Heart left ventricle (tissue), 16 donors: ENCODE results near the gene ITPK1. TPM values are rescaled to one million over a fixed set of nuclear protein-coding genes. Genes with fewer than 3 reads are reported as not detected.

Experiments used
- ATAC-seq, 4 donors: fragments of 200-7000 bp; cut with Tn5 transposase; one replicate each; pipeline ENCODE4 v1.9.1; 2020 to 2022; ENCODE audit warnings: moderate library complexity in 4 of 4, mild to moderate bottlenecking in 3 of 4, moderate number of reproducible peaks in 1 of 4
- DNase-seq, 5 donors: peaks; one replicate each; pipeline ENCODE4 v3.0.0-alpha.2; 2020
- H3K27ac ChIP-seq, 12 donors: fragments of 200-600 bp; sonication (generic) in 4 of 12; one replicate each; pipeline versions ENCODE4 v1.5.0 to v1.8.0; 2016 to 2022; ENCODE audit warnings: mild to moderate bottlenecking in 2 of 12
- H3K27me3 ChIP-seq, 9 donors: fragments of 200-600 bp; sonication (generic) in 2 of 9; one replicate each; pipeline versions ENCODE4 v1.5.1 to v1.8.0; 2016 to 2022; ENCODE audit warnings: mild to moderate bottlenecking in 3 of 9
- H3K36me3 ChIP-seq, 9 donors: fragments of 200-600 bp; sonication (generic) in 2 of 9; one replicate each; pipeline versions ENCODE4 v1.5.0 to v1.8.0; 2018 to 2022; ENCODE audit warnings: mild to moderate bottlenecking in 2 of 9
- H3K4me1 ChIP-seq, 12 donors: fragments of 200-600 bp; sonication (generic) in 4 of 12; one replicate each; pipeline versions ENCODE4 v1.5.0 to v1.8.0; 2016 to 2022; ENCODE audit warnings: mild to moderate bottlenecking in 3 of 12
- H3K4me3 ChIP-seq, 12 donors: fragments of 200-600 bp; sonication (generic) in 4 of 12; one replicate each; pipeline versions ENCODE4 v1.5.0 to v1.8.0; 2017 to 2022; ENCODE audit warnings: mild to moderate bottlenecking in 9 of 12, moderate library complexity in 4 of 12
- H3K9me3 ChIP-seq, 12 donors: fragments of 200-600 bp; sonication (generic) in 4 of 12; one replicate each; pipeline versions ENCODE4 v1.5.0 to v1.8.0; 2016 to 2022; ENCODE audit warnings: mild to moderate bottlenecking in 1 of 12
- CTCF ChIP-seq, 12 donors: fragments of 200-600 bp; sonication (generic) in 4 of 12; IDR thresholded peaks; one replicate each; pipeline versions ENCODE4 v1.5.0 to v1.8.0; 2018 to 2022; ENCODE audit warnings: antibody characterized with exemption in 12 of 12, mild to moderate bottlenecking in 5 of 12
- POLR2A ChIP-seq, 2 donors: fragments of 450-650 bp; IDR thresholded peaks; one replicate each; pipeline ENCODE4 v1.6.1; 2017; ENCODE audit warnings: antibody characterized with exemption in 2 of 2, mild to moderate bottlenecking in 2 of 2, moderate library complexity in 2 of 2
- WGBS, 4 donors: extraction: QIAGEN DNeasy Blood & Tissue Kit in 2 of 4; methylation state at CpG; one replicate each; pipeline versions ENCODE4 v1.1.5 to v1.1.7; 2013 to 2018; 5-methylcytosine and 5-hydroxymethylcytosine counted together
- intact Hi-C, 10 donors: fragments of 100-400 bp; cut with DNase I; formaldehyde crosslinking; loops; one replicate each; pipeline versions ENCODE4 v1.11.1 to v1.14.2; 2022
- polyA plus RNA-seq, 2 donors: library from polyadenylated mRNA; stranded (reverse); fragments of 200-250 nt; gene quantifications; one replicate each; pipeline ENCODE4 v1.2.3, GENCODE V29; 2013
- total RNA-seq, 9 donors: library from RNA; depleted of rRNA in 2 of 9; stranded (reverse); fragments of >200 nt in 2 of 9; fragmentation: NEBNext Ultra II Directional in 3 of 9; extraction: Animal tissue kit (Norgen Biotek cat#: 25700) in 3 of 9; gene quantifications; one replicate each; pipeline versions ENCODE4 v1.1.0 to v1.2.4, GENCODE V29; 2016 to 2023
- donor health status: ischemic (EF 13 %, LVEDD 7.1; RV severe dilation, severe dysfunction).
- donor health status: healthy with polysubstance abuse.
- donor health status: DM: no; HTN: yes; CAD: no.
- donor health status: DM: no; HTN: no; CAD: no.
- donor health status: ischemic (EF 25% LVEDD 6.9; RV normal size, moderate dysfunction).
- donor health status: ischemic (EF 25% LVEDD 5.7; RV mildly dilated, moderate dysfunction).
- donor health status: healthy.
- donor health status: DM: yes; HTN: yes; CAD: no.
- donor health status: ischemic (EF 35%, LVEDD 5.7; RV mildly dilated, moderate dysfunction).
- donor health status: nonischemic (EF 11% LVEDD 7.7; RV severe dilation, severe dysfunction).
- donor health status: DM: yes; HTN: yes; CAD: no.
- donor health status: PGD.
- donor health status: ischemic (EF 29% LVEDD 5.4; RV normal size, mild dysfunction).
- donor health status: nonischemic (EF 23%, LVEDD 6.1; RV moderate dilation, normal function).

Gene ITPK1
- total and polyA plus RNA-seq, 11 donors: 44.5 to 158 (median 91.0) TPM

DNA sequence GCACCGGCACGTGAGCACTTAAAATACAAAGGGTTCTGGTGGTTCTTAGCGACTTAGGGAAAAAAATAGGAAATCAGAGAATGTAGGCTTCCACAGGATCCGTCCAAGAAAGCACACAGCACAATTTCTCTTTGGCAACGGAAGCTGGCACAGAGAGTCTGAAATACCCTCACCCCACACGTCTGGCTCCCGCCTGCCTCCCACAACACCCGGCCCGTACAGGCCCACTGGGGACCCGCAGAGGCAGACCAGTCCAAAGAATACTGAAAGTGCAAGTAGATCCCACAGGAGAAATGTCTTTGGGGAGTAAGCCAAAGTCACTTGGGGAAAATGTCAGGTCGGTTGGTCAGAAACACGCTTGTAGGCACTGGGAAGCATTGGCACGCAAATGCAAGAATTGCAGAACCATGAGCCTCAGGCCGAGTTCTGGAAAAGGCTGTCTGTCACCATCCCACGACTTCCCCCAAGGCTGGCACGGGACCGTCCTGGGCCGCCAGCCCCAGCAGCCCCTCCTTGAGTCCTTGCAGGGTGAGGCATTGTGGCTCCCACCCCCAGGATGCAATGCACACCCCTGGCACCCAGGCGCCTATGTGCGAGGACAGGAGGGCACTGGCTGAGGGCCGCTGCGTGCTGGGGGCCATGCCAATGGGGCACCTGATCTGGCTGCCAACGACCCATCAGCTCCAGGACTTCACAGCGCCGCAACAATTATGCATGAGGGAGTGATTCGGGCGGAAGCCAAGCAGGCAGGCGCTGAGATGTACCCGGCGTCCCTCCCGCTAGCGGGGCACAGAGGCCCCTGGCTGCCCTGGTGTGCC lies 163.0 kb downstream of the ITPK1 start:
- Histone ChIP-seq H3K4me1 (peaks cover 0 to 65% (median 19%) of the 10 kb centered on the region in 12 donors), H3K9me3 (no peaks in the 10 kb centered on the region), H3K36me3 (peaks cover 0 to 55% (median 28%) of the 10 kb centered on the region in 9 donors), H3K27me3 (no peaks in the 10 kb centered on the region), H3K27ac (peak overlapping the region; percentile 15 to 84 (median 73)), H3K4me3 (no peak overlapping the region)
- intact Hi-C loops: loop anchor here in 8 of 10 donors (1.0 to 5.0 kb wide), 7 partner anchors 85 to 187 kb away; partner anchors contain the start of gene ITPK1 (in 3 of the 8)
- ATAC-seq (peak; percentile 71 to 83 (median 78)), DNase-seq (peak; percentile 36 to 83 (median 68))
- 72 to 86% (median 80%) methylated on average over 19 to 32 of the region's 32 CpGs for WGBS, 4 donors
- TF ChIP-seq POLR2A (IDR thresholded peaks at IDR 0.05) (no peak), CTCF (IDR thresholded peaks at IDR 0.05) (no peak)

- peaks cover 0 to 50% (median 22%) of the 10 kb centered on the region in 9 donors for H3K36me3 ChIP-seq
- ATAC-seq (peak; percentile 54 to 79 (median 76)), DNase-seq (peak; percentile 74 to 87 (median 79))
- peak overlapping the region; percentile 15 to 84 (median 68) for H3K27ac ChIP-seq
- H3K4me1 ChIP-seq: peaks cover 0 to 67% (median 19%) of the 10 kb centered on the region in 12 donors
- TF ChIP-seq POLR2A (IDR thresholded peaks at IDR 0.05) (no peak), CTCF (IDR thresholded peaks at IDR 0.05) (peak; percentile 92 to 98 (median 96))
- H3K9me3 ChIP-seq: no peaks in the 10 kb centered on the region
- 14 to 20% (median 16%) methylated on average over 17 to 18 of the region's 18 CpGs for WGBS, 4 donors
- no peak overlapping the region for H3K4me3 ChIP-seq
- intact Hi-C loops: loop anchor here (1.0 to 5.0 kb wide), 8 partner anchors 85 to 189 kb away; partner anchors contain the start of gene ITPK1 (in 3 of the 10)
- no peaks in the 10 kb centered on the region for H3K27me3 ChIP-seq
Observed at GRCh38 chr14:92951912-92952471, 163.7 kb downstream of the ITPK1 start.

GRCh38 chr14:92951261-92951660 lies 164.5 kb downstream of the ITPK1 start:
- H3K9me3 ChIP-seq: no peaks in the 10 kb centered on the region
- no peak for ATAC-seq
- peak overlapping the region in 7 of 12 donors; percentile 2 to 75 (median 70) for H3K27ac ChIP-seq
- 86 to 93% (median 90%) methylated on average over 5 to 7 of the region's 7 CpGs for WGBS, 4 donors
- TF ChIP-seq POLR2A (IDR thresholded peaks at IDR 0.05): no peak
- no peak for TF ChIP-seq CTCF (IDR thresholded peaks at IDR 0.05)
- H3K36me3 ChIP-seq: peaks cover 0 to 47% (median 15%) of the 10 kb centered on the region in 9 donors
- no peak overlapping the region for H3K4me3 ChIP-seq
- H3K27me3 ChIP-seq: no peaks in the 10 kb centered on the region
- intact Hi-C loops: loop anchor here in 5 of 10 donors (2.0 to 5.0 kb wide), 4 partner anchors 86 to 190 kb away; partner anchors contain the start of gene ITPK1 (in 2 of the 5)
- peaks cover 0 to 74% (median 21%) of the 10 kb centered on the region in 12 donors for H3K4me1 ChIP-seq
- DNase-seq: peak in 1 of 5 donors; percentile 27
